ENCODE measurements around the gene CFAP206. TPM values are rescaled to one million over a fixed set of nuclear protein-coding genes. Genes with fewer than 3 reads are reported as not detected.
A peak's percentile ranks its signal among the peaks of the same experiment; 100 is the strongest.

Gene CFAP206
- total RNA-seq, 3 donors from 2014 or later: 0.32 TPM; not detected in 2

GRCh38 chr6:87444362-87444761 lies 36.6 kb downstream of the CFAP206 start:
- no peaks in the 10 kb centered on the region for H3K9me3 ChIP-seq
- ATAC-seq (no peak), DNase-seq (no peak)
- no peaks in the 10 kb centered on the region for H3K36me3 ChIP-seq (ENCODE audit: low read depth)
- TF ChIP-seq, protein P1, sequence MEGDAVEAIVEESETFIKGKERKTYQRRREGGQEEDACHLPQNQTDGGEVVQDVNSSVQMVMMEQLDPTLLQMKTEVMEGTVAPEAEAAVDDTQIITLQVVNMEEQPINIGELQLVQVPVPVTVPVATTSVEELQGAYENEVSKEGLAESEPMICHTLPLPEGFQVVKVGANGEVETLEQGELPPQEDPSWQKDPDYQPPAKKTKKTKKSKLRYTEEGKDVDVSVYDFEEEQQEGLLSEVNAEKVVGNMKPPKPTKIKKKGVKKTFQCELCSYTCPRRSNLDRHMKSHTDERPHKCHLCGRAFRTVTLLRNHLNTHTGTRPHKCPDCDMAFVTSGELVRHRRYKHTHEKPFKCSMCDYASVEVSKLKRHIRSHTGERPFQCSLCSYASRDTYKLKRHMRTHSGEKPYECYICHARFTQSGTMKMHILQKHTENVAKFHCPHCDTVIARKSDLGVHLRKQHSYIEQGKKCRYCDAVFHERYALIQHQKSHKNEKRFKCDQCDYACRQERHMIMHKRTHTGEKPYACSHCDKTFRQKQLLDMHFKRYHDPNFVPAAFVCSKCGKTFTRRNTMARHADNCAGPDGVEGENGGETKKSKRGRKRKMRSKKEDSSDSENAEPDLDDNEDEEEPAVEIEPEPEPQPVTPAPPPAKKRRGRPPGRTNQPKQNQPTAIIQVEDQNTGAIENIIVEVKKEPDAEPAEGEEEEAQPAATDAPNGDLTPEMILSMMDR (IDR thresholded peaks at IDR 0.05): no peak
- intact Hi-C loops (cut with DNase I, micrococcal nuclease): no loop called here
- no peaks in the 10 kb centered on the region for H3K4me1 ChIP-seq (ENCODE audit: low read depth)
- no peak overlapping the region for H3K4me3 ChIP-seq

GRCh38 chr6:87465051-87465450 lies 57.3 kb downstream of the CFAP206 start:
- no peaks in the 10 kb centered on the region for H3K4me1 ChIP-seq (ENCODE audit: low read depth)
- ATAC-seq: peak; percentile 100
- intact Hi-C loops (cut with DNase I, micrococcal nuclease): no loop called here
- H3K9me3 ChIP-seq: peaks cover 8% of the 10 kb centered on the region
- no peak overlapping the region for H3K4me3 ChIP-seq
- TF ChIP-seq, protein P1 (IDR thresholded peaks at IDR 0.05): no peak
- peak in 2 of 3 donors; percentile 64 to 84 for DNase-seq
- no peaks in the 10 kb centered on the region for H3K36me3 ChIP-seq (ENCODE audit: low read depth)

DNA sequence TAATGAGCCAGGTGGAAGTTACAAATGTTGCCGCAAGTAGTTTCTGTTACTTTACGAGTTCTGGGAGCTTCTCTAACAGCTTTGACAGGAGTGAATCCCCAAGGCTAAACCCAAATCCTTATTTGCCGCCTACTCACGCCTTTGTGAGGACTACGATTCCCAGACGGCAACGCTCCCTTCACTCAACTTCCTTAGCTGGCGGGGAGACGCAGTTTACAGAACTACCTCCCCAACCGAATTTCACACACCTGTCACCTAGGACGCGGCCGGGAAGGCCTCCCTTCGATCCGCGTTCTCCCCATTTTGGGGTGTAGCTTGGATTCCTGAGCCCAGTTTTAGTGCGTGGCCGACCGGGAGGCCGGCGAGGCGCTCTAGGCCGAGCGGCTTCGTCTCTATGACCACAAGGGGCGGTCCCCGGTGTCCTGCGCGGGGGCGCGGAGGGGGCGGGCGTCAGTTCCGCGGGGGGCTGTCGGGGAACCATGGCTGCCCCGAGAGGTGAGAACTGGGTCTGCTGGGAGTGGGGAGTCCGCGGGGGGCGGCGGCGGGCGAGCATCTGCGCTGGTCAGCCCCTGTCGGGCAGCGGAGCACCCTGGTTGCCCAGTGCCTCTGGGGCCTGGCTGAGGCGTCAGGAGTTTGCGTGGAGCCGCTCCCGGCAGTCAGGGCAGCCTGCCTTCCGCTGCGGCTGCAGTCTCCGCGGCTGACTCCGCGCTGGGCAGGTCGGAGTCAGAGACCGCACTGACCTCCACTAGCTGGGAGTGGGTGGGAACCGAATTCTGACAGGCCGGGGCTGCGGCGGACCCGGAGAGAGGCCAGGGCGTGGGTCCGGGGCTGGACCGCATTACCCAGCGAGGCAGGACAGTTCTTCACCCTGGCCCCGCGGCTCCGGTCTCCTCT lies 65.0 kb downstream of the CFAP206 start, which contains the start of gene SLC35A1:
SLC35A1 (plus strand) TSS at position 450 of the 894 bp plus-strand sequence; CDS start at position 480, 30 bp downstream.
- DNase-seq (peak; percentile 89 to 92 (median 90)), ATAC-seq (peak; percentile 97)
- TF ChIP-seq, protein P1 (IDR thresholded peaks at IDR 0.05): peak; percentile 11
- H3K4me1 ChIP-seq (ENCODE audit: low read depth): peaks cover 9% of the 10 kb centered on the region
- peak within 1 kb of the TSS; percentile 60 for H3K4me3 ChIP-seq
- intact Hi-C loops (cut with DNase I, micrococcal nuclease): no loop called here
- H3K36me3 ChIP-seq (ENCODE audit: low read depth): no peaks in the 10 kb centered on the region
- H3K9me3 ChIP-seq: no peaks in the 10 kb centered on the region

- H3K36me3 ChIP-seq (ENCODE audit: low read depth): no peaks in the 10 kb centered on the region
- DNase-seq: peak in 2 of 3 donors; percentile 43 to 72
- TF ChIP-seq, protein P1 (IDR thresholded peaks at IDR 0.05): no peak
These were observed 65.7 kb downstream of the CFAP206 start for GRCh38 chr6:87473419-87473903.

GRCh38 chr6:87481931-87482330 lies 74.2 kb downstream of the CFAP206 start:
- TF ChIP-seq, protein P1 (IDR thresholded peaks at IDR 0.05): no peak
- ATAC-seq (no peak), DNase-seq (no peak)
- Histone ChIP-seq H3K4me1 (ENCODE audit: low read depth) (no peaks in the 10 kb centered on the region), H3K36me3 (ENCODE audit: low read depth) (no peaks in the 10 kb centered on the region), H3K9me3 (peaks cover 2% of the 10 kb centered on the region), H3K4me3 (no peak overlapping the region)
- intact Hi-C loops (cut with DNase I, micrococcal nuclease): no loop called here

More at GRCh38 chr6:87473419-87473903, 65.7 kb downstream of the CFAP206 start:
- peaks cover 9% of the 10 kb centered on the region for H3K4me1 ChIP-seq (ENCODE audit: low read depth)
- intact Hi-C loops (cut with DNase I, micrococcal nuclease): no loop called here
- no peaks in the 10 kb centered on the region for H3K9me3 ChIP-seq
- peak overlapping the region; percentile 60 for H3K4me3 ChIP-seq
- peak; percentile 70 for ATAC-seq

All from mucosa of descending colon (tissue), 3 donors.